Dedifferentiated amniotic fluid mesenchymal stem cell (primary cell): ENCODE data around the gene SLC22A4.

ENCODE experiments used
- DNase-seq: peaks from one replicate; pipeline ENCODE4 v3.0.0-alpha.2; 2016; ENCODE audit errors: extremely low spot score

Gene SLC22A4

GRCh38 chr5:132342291-132343180 lies 48.3 kb downstream of the SLC22A4 start:
- DNase-seq, result no peak

GRCh38 chr5:132344775-132345514 lies 50.8 kb downstream of the SLC22A4 start:
- DNase-seq, result no peak

- DNase-seq, result no peak
Measured at GRCh38 chr5:132353486-132353995, 59.3 kb downstream of the SLC22A4 start.

- no peak for DNase-seq
Measured at GRCh38 chr5:132354381-132355139, 60.4 kb downstream of the SLC22A4 start.

GRCh38 chr5:132355140-132355765 lies 61.1 kb downstream of the SLC22A4 start:
- no peak for DNase-seq

- no peak for DNase-seq
Measured at GRCh38 chr5:132358775-132359174, 64.6 kb downstream of the SLC22A4 start.

GRCh38 chr5:132362086-132362485 lies 67.9 kb downstream of the SLC22A4 start:
- no peak for DNase-seq

- peak; percentile 87 for DNase-seq
Measured at GRCh38 chr5:132363431-132364112, 69.4 kb downstream of the SLC22A4 start.

GRCh38 chr5:132364319-132364718 lies 70.1 kb downstream of the SLC22A4 start:
- peak; percentile 88 for DNase-seq

- DNase-seq, result no peak
Measured at GRCh38 chr5:132365213-132365612, 71.0 kb downstream of the SLC22A4 start.

GRCh38 chr5:132368186-132368585 lies 74.0 kb downstream of the SLC22A4 start:
- no peak for DNase-seq

- DNase-seq, result no peak
Measured at GRCh38 chr5:132369007-132369473, 74.8 kb downstream of the SLC22A4 start.

GRCh38 chr5:132369474-132370180 lies 75.4 kb downstream of the SLC22A4 start, which contains the start of gene SLC22A5:
SLC22A5 (plus strand) TSS chr5:132369710; CDS start chr5:132369973, 263 bp downstream.
- no peak for DNase-seq

GRCh38 chr5:132370181-132370970 lies 76.2 kb downstream of the SLC22A4 start:
- no peak for DNase-seq

- no peak for DNase-seq
Measured at GRCh38 chr5:132370971-132371602, 76.9 kb downstream of the SLC22A4 start.

GRCh38 chr5:132371603-132371994 lies 77.4 kb downstream of the SLC22A4 start:
- no peak for DNase-seq

GRCh38 chr5:132372127-132372526 lies 77.9 kb downstream of the SLC22A4 start:
- no peak for DNase-seq

GRCh38 chr5:132372542-132372941 lies 78.3 kb downstream of the SLC22A4 start:
- no peak for DNase-seq

GRCh38 chr5:132375957-132376356 lies 81.8 kb downstream of the SLC22A4 start:
- DNase-seq, result no peak
